Cortex of kidney (tissue), 1 donor: ENCODE results near the gene VEGFB.

Experiments
- DNase-seq: peaks from one replicate; lab custom pipeline; 2025; lab: John Stamatoyannopoulos, UW

VEGFB gene

DNA sequence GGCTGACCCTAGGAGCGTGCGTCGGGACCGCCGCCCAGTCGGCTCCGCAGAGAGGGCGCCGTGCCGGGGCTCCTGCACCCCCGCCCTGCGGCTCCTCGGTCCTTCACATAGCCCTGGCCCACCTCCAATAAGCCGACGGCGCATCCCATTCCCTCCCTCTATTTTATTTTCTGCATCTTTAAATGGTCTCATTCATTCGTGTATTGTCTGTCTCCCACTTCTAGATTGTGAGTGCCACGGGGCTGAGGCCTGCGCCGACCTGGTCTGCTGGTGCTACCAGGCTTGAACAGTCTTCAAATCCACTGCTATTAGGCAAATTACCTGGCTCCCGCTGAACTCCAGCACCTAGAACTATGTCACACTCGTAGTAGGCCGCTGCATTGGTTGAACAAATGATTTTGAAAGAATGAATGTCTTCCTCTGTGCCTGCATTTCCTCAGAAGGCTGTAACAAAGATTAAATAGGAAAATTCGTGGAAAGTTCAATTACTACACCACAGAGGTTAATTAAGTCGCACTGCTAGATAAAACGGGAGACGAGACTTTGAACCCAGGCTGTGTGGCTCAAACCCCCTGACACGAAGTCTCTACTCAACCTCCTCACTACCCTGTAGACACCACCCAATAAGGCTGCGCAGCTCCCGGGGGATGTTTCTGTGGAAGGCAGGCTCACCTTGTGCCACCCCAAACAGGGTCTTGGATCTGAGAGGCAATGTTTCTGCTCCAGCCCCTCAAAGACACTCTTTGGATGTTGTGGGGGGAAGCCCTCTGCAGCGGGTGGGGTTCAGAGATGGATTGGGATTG, 13.5 kb downstream of the VEGFB start:
- DNase-seq, result no peak

DNA sequence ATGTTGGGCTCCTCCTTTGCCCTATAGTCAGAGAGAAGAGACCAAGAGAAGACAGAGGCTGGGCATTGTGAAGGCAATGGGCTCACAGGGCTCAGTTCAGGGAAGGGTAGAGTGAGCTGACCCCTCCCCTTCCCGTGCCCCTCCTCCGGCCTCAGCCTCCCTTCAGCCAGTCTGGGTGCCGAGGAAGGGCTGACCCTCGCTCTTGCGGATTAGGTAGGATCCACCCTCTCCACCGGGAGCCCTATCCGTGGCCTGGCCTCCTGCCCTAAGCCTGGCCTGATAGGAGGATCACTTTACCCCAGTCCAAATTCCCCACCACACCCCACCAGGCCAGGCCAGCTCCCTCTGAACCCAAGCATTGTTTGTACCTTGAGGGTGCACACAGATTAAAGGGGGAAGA, 14.2 kb downstream of the VEGFB start:
- DNase-seq, result no peak

DNA sequence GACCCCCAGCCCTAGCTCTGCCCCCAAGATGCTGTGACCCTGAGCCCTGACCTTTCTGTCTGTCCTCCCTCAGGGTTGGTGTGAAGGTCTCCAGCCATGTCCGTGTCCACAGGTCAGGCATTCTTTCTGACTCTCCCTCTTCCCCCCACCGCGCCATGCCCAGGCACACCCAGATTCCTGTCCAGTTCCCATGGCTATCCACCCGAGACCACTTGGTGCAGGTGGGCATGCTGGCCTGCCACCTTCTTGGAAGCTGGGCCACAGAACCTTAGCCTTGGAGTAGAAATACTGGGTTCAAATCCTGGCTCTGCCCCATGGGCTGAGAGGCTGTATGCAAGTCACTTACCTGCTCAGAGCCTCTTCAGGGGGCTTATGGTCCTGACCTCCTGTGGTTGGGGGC, 14.7 kb downstream of the VEGFB start:
- DNase-seq, result no peak

DNA sequence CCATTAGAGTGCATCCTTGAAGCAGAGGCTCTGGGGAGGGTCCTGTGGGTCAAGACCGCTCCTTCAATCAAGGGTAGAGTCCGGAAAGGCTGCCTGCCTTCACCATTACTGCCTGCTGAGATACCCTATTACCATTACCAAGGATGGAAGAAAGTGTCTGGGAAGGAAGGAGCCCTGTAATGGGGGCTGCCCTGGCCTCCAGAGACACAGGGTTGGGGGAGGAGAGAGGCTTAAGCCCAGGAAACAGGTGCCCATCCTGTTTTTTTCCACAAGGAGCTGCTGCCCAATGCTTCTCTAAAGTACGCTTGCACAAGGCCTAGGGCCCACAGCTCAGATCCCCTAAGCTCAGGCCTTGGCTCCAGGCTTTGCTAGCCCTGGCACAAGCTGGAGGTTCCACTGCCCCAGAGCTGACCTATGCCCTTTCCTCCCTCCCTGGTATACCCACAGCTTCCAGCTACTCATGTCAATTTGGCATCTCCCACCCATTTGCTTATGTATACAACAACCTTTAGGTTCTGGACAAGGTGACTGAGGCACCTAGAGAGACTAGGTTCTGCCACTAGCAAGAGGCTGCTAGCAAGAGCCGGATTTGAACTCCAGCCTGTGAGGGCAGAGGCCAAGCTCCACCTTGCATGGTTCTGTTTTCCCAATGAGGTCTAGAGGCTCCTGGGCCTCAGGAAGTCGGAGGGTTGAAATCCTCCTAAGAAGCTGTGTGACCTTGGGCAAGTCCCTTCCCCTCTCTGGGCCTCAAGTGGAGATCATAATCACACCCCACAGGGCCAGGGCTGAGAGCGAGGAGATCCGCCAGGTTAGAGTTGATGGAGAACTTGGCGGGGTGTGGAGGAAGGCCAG, 15.4 kb downstream of the VEGFB start:
- no peak for DNase-seq

DNA sequence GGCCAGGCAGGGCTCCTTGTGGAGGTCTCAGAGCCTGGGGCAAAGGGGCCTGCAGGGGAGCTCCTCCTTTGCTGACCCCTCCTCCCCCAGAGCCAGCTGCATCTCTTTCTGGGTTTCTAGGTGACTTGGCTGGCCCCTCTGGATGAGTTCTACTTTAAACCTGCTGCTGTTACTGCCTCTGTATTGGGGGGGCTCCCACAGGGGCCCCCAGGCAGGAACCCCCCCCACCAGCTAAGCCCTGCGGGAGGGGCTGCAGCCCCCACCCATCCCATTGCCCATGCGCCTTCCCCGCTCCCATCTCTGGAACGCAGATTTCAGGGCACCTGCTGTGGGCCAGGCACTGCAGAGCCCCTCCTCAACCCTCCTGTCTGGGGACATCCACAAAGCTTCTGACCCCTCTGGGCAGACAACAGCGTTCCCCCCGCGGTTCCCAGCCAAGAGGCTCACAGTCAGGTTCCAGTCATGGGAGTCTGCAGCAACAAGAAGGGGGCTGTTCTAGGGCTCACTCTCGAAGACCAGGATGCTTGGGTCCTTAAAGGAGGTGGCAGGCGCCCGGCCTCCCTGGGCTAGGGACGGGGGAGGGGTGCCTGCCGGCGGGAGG, 16.1 kb downstream of the VEGFB start:
- no peak for DNase-seq

DNA sequence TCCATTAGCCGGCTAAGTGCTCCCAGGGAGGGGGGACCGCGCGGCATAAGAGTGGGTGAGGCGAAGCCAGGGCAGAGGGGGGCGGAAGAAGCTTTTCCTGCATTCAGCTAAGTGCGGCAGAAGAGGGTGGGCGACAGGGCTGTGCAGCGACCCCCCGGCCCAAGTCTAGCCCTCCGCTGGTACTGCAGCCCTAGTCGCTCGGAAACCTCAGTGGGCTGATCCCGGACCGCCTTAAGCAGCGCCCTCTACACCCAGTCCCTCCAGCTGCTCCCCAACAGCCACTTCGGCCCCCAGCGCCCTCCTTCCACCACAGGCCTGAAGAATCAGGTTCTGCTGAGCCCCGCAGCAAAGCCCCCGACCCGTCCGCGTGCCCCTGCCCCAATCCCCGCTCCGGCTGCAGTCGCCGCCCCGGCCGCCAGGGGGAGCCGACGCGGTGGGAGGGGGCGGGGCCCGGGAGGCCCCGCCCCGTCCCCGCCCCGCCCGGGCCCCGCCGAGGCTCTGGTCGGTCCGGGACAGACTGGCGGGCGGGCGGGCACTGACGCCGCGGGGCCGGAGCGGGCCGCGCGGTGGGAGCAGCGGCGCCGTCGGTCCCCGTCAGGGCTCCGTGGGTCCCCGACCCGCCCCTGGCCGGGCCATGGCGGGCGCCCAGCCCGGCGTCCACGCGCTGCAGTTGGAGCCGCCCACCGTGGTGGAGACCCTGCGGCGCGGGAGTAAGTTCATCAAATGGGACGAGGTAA, 16.8 kb downstream of the VEGFB start, which contains the start of gene PLCB3:
Gene PLCB3 (plus strand): TSS at position 515 of the 737 bp plus-strand sequence. CDS start 120 bp downstream, at position 635.
- no peak for DNase-seq

DNA sequence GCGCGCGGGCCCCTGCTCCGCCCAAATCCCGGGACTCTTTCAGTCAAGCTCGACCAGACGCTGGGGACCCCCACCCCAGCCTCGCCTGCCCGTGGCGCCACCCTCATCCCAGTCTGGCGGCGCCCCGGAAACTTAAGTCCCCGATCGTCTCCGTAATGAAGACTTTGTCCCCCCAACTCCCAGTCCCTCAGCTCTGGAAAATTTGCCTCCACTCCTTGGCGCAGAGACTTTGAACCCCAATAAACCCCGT, 17.3 kb downstream of the VEGFB start:
- DNase-seq, result no peak

DNA sequence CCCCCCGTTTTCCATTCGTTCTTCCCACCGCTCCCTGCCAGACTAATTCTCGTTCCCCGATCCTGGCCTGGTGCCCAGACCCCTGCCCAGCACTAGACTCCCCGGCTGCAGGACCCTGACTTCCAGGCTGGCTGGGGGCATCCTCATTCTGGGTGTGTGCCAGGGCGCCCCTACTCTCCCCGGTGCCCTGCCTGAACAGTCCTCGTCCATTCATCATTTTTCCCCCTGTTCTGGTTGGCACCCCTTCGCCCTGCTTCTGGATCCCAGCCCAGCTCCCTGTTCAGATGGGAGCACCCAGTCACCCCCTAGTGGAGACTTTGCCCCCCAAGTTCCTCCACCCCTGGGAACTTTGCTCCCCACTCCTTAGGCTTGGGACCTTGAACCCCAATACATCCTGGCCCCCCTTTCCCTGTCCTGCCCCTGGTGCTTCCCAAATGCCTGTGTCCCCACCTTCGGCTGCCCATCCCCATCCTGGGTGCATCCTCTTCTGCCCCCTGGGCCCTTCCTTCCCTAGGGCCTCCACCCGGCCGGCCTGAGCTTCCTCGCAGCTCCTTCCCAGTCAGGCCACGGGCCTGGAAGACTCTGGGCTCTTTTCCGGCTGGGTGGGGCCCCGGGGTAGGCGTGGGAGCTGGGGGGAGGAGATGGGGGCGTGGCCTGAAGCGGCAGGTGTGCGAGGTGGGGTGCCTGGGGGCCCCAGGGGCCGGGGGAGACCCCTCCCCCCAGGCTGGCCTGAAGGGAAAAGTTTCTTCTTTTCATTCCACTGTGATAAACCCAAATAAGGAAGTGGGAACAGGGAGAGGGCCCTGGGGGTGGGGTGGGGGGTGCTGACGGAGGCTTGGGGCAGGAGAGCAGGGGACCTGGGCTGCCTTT, 17.9 kb downstream of the VEGFB start:
- no peak for DNase-seq

DNA sequence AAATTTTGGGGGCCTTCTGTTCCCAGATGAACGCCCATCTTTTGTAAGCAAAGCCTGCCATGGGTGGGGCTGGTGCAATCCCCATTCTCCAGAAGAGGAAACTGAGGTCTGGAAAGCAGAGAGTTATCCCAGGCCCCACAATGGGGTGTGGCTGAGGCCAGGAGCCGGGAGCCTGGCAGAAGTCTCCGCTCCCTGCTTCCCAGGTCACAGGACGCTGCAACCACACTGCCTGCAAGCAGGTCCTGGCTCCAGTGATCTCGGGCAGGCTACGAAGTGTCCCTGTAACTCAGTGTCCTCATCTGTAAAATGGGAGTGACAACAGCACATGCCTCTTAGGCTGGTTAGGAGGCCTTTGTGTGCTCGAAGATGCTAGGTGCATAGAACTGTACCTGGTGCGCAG, 18.7 kb downstream of the VEGFB start:
- DNase-seq, result no peak

DNA sequence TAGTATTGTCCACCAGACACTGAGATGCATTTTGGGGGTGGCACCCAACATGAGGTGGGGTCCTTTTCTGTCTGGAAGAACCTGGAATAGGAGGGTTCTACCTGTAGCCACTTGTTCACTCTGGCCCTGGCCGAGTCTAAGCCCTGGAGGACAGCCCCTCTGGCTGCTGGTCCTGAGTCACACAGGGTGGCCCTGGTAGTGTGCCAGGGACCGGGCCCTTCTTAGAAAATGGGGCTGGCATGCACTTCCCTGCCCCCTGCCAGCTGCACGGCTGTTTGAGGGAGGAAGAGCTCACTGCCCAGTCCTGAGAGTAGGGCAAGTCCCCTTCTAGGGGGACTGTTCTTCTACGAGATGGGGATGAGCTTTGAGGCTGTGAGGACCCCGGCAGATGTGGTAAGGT, 19.1 kb downstream of the VEGFB start:
- no peak for DNase-seq

DNA sequence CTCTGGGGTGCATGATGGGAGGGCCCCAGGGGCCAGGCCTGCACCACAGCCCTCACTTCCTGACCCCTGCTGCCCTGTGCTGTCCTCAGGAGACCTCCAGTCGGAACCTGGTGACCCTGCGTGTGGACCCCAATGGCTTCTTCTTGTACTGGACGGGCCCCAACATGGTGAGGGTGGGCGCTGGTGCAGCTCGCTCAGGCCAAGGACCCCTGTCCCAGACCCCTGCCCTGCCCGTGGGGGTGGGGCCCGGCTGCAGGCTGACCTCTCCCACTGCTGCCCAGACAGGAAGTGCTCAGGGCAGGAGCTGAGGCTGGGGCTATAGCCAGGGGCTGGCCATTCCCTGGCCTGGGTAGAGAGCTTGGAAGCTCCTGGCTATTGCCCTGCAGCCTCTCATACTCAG, 19.9 kb downstream of the VEGFB start:
- DNase-seq, result no peak

DNA sequence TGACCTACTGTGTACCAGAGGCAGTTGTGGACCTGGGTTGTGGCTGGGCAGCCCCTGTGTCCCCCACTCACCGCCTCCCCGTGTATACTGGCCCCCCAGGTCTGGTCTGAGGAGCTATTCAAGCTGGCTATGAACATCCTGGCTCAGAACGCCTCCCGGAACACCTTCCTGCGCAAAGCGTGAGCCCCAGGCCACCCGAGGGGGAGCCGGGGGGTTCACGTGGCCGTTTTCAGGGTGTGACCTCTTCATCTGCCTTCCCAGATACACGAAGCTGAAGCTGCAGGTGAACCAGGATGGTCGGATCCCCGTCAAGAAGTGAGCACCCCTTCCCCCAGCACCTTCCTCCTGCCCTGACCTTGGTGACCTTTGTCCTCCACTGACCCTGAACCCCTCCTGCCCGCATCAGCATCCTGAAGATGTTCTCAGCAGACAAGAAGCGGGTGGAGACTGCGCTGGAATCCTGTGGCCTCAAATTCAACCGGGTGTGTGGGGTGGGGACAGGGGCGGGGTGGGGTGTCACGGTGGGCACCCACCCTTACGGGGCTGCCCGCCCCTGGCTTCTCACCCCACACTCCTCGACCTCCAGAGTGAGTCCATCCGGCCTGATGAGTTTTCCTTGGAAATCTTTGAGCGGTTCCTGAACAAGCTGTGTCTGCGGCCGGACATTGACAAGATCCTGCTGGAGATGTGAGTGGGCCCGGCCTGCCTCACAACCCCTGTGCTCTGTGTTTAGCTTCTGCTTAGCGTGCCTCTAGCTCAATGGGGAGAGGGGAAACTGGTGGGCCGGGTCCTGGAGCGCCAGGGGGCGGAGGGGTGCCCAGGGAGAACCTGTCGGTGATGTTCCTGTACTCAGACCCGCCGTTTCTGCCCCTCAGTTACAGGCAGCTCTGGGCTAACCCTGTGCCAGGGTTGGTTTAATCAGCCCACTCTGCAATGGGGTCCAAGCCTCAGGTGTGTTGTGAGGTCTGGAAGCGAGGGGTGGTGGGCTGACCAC, 21.0 kb downstream of the VEGFB start:
- no peak for DNase-seq

DNA sequence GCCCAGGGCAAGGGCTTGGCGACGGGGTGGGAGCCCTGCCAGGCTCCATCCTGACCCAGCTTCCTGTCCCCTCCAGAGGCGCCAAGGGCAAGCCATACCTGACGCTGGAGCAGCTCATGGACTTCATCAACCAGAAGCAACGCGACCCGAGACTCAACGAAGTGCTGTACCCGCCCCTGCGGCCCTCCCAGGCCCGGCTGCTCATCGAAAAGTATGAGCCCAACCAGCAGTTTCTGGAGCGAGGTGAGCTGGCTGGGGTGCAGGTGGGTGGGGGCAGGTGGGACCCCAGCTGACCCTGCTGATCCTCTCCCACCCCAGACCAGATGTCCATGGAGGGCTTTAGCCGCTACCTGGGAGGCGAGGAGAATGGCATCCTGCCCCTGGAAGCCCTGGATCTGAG, 21.9 kb downstream of the VEGFB start:
- DNase-seq, result no peak

DNA sequence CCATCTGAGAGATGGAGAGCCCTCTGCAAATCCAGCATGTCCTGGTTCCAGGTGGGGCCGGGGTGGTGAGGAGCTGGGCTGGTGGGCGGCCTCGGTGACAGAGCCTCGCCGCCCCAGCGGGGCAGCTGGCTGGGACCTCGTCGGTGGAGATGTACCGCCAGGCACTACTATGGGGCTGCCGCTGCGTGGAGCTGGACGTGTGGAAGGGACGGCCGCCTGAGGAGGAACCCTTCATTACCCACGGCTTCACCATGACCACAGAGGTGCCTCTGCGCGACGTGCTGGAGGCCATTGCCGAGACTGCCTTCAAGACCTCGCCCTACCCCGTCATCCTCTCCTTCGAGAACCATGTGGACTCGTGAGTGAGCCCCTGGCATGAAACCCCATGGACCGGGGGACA, 24.0 kb downstream of the VEGFB start:
- no peak for DNase-seq

DNA sequence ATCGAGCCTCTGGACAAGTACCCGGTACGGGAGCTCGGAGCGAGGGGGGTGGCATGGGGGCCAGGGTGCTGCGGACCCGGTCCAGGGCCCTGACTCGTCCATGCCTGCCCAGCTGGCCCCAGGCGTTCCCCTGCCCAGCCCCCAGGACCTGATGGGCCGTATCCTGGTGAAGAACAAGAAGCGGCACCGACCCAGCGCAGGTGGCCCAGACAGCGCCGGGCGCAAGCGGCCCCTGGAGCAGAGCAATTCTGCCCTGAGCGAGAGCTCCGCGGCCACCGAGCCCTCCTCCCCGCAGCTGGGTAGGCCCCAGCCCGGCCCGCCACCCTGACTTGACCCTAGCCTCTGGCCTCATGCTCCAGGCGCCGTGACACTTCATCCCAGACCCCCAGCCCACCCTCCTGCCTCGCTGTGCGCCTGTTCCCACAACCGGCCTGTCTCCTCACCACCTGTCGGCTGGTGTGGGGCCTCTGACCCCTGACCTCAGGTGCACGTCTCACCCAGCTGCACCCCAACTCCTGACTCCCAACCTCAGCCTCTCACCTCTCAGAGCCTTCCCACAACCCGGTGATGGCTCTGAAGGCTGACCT, 24.7 kb downstream of the VEGFB start:
- DNase-seq, result no peak

DNA sequence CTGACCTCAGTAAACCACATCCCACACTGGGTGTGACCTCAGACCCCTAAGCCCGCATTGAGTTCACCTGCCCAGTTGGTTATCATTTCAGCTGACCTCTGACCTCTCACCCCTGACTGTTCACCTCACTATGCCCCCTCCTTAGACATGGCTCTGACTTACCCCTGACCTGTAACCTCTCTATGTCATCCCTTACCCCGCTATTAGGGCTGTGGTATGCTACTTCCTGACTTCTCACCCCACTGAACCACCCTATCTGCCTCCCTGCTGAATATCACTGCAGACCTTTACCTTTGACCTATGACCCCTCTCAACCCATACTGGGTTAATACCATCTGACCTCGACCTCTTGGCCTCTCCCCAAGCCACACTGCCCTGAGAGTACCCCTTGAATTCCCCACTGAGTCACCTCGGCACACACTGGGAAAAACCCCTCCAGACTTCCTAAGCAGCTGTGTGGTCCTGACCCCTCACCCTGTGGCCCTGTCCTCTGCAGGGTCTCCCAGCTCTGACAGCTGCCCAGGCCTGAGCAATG, 25.2 kb downstream of the VEGFB start:
- DNase-seq, result no peak

DNA sequence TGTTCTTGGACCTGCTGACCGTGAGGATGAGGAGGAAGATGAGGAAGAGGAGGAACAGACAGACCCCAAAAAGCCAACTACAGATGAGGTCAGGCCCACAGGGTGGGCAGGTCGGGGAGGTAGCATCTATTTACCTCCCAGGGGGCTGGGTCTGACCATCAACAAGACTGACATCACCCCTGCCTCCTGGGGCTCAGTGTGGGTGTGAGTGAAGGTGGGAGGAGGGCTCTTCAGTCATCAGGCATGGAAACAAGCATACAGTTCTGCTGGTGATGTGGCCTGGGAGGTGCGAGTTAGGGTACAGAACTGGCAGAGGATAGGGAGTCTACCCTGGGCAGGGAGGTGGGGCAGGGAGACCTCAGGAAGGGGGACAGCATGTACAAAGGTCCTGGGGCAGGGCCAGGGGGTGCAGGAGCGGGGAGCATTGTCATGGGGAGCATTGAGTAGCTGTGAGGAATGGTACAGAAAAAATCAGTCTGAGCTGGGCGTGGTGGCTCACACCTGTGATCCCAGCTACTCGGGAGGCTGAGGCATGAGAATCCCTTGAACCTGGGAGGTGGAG, 25.8 kb downstream of the VEGFB start:
- DNase-seq, result no peak

DNA sequence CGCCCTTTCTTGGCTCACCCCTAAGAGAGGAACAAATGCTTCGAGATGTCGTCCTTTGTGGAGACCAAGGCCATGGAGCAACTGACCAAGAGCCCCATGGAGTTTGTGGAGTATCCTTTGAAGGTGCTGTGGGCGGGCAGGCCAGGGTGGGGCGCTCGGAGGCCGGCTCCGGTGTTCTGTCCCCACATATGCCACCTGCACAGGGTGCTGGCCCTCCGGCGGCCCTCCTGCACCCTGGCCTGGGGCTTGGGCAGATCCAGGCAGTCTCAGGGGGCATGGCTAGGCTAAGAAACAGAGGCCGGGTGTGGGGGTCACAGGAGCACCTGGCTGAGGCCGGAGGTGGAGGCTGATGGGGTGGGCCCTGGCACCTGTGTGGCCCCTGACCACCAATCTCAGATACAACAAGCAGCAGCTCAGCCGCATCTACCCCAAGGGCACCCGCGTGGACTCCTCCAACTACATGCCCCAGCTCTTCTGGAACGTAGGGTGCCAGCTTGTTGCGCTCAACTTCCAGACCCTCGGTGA, 27.2 kb downstream of the VEGFB start:
- DNase-seq, result no peak
